ENCODE data around the gene PPY.

The PPY gene

GRCh38 chr17:43918026-43918389, 24.3 kb downstream of the PPY start:
- Mint-ChIP-seq H3K27ac (no peak overlapping the region), H3K4me1 (no peaks in the 10 kb centered on the region), H3K9me3 (no peaks in the 10 kb centered on the region), H3K36me3 (ENCODE audit: low read depth) (no peaks in the 10 kb centered on the region), H3K4me3 (no peak overlapping the region), H3K27me3 (ENCODE audit: low read depth) (peaks cover 17% of the 10 kb centered on the region)
- TF ChIP-seq, protein P1, sequence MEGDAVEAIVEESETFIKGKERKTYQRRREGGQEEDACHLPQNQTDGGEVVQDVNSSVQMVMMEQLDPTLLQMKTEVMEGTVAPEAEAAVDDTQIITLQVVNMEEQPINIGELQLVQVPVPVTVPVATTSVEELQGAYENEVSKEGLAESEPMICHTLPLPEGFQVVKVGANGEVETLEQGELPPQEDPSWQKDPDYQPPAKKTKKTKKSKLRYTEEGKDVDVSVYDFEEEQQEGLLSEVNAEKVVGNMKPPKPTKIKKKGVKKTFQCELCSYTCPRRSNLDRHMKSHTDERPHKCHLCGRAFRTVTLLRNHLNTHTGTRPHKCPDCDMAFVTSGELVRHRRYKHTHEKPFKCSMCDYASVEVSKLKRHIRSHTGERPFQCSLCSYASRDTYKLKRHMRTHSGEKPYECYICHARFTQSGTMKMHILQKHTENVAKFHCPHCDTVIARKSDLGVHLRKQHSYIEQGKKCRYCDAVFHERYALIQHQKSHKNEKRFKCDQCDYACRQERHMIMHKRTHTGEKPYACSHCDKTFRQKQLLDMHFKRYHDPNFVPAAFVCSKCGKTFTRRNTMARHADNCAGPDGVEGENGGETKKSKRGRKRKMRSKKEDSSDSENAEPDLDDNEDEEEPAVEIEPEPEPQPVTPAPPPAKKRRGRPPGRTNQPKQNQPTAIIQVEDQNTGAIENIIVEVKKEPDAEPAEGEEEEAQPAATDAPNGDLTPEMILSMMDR (IDR thresholded peaks at IDR 0.05; ENCODE audit: unreplicated experiment in 3 of 3), result no peak

GRCh38 chr17:43917348-43918025, 24.8 kb downstream of the PPY start:
- Mint-ChIP-seq H3K9me3 (no peaks in the 10 kb centered on the region), H3K27ac (no peak overlapping the region), H3K4me1 (no peaks in the 10 kb centered on the region), H3K4me3 (no peak overlapping the region), H3K27me3 (ENCODE audit: low read depth) (peaks cover 17% of the 10 kb centered on the region), H3K36me3 (ENCODE audit: low read depth) (no peaks in the 10 kb centered on the region)
- TF ChIP-seq, protein P1 (IDR thresholded peaks at IDR 0.05; ENCODE audit: unreplicated experiment in 3 of 3), result peak; percentile 21 to 33 (median 32)

- no peaks in the 10 kb centered on the region for H3K9me3 Mint-ChIP-seq
- no peaks in the 10 kb centered on the region for H3K36me3 Mint-ChIP-seq (ENCODE audit: low read depth)
- no peak overlapping the region for H3K4me3 Mint-ChIP-seq
- no peaks in the 10 kb centered on the region for H3K4me1 Mint-ChIP-seq
- peaks cover 17% of the 10 kb centered on the region for H3K27me3 Mint-ChIP-seq (ENCODE audit: low read depth)
- peak overlapping the region in 1 of 3 experiments; percentile 2 for H3K27ac Mint-ChIP-seq
- TF ChIP-seq, protein P1 (IDR thresholded peaks at IDR 0.05; ENCODE audit: unreplicated experiment in 3 of 3), result no peak
Measured at GRCh38 chr17:43917016-43917347, 25.3 kb downstream of the PPY start.

DNA sequence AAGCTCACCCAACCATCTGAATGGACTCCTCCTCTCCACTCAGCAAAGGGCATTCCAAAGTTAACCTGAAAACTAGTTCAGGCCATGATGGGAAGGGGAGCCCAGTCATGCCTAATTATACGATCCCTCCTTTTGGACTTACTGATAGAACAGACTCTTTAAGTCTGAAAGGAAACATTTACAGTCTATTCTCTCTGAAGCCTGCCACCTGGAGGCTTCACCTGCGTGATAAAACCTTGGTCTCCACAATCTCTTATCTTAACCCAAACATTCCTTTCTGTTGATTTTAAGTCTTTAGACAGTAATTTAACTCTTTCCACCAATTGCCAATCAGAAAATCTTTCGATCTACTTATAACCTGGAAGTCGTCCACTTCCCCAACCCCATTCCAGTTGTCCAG, 25.9 kb downstream of the PPY start:
- Mint-ChIP-seq H3K27me3 (ENCODE audit: low read depth) (peaks cover 17% of the 10 kb centered on the region), H3K36me3 (ENCODE audit: low read depth) (no peaks in the 10 kb centered on the region), H3K27ac (peak overlapping the region in 1 of 3 experiments; percentile 2), H3K4me1 (no peaks in the 10 kb centered on the region), H3K9me3 (no peaks in the 10 kb centered on the region), H3K4me3 (no peak overlapping the region)
- TF ChIP-seq, protein P1 (IDR thresholded peaks at IDR 0.05; ENCODE audit: unreplicated experiment in 3 of 3), result no peak

GRCh38 chr17:43915559-43915958, 26.7 kb downstream of the PPY start:
- H3K9me3 Mint-ChIP-seq, result no peaks in the 10 kb centered on the region
- H3K4me3 Mint-ChIP-seq, result no peak overlapping the region
- H3K36me3 Mint-ChIP-seq (ENCODE audit: low read depth), result no peaks in the 10 kb centered on the region
- no peaks in the 10 kb centered on the region for H3K4me1 Mint-ChIP-seq
- peaks cover 17% of the 10 kb centered on the region for H3K27me3 Mint-ChIP-seq (ENCODE audit: low read depth)
- TF ChIP-seq, protein P1 (IDR thresholded peaks at IDR 0.05; ENCODE audit: unreplicated experiment in 3 of 3), result no peak
- no peak overlapping the region for H3K27ac Mint-ChIP-seq

DNA sequence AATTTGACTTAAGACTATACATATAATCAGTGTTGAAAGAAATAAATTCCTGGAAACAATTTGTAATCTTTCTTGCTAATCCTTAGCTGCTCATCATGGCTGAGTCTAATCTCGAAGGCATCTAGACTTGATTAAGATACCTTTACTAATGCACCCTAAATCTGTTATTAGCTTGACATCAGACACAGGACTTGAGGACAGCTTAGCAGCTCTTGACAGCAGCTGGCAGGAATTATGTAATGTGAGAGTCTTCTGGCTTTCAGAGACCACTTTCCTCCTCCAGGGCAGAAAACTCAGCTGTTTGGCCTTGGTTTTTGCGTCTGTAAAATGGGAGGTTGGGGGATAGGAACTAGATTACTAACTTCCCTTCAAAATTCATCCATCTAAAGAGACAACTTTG, 27.8 kb downstream of the PPY start:
- H3K27me3 Mint-ChIP-seq (ENCODE audit: low read depth), result peaks cover 17% of the 10 kb centered on the region
- no peak overlapping the region for H3K4me3 Mint-ChIP-seq
- no peaks in the 10 kb centered on the region for H3K36me3 Mint-ChIP-seq (ENCODE audit: low read depth)
- TF ChIP-seq, protein P1 (IDR thresholded peaks at IDR 0.05; ENCODE audit: unreplicated experiment in 3 of 3), result no peak
- no peaks in the 10 kb centered on the region for H3K4me1 Mint-ChIP-seq
- no peak overlapping the region for H3K27ac Mint-ChIP-seq
- no peaks in the 10 kb centered on the region for H3K9me3 Mint-ChIP-seq
